Measurements from ENCODE around the gene CBFB.

GRCh38 chr16:67055712-67056487, 27.0 kb downstream of the CBFB start:
- no peak for TF ChIP-seq CTCF (IDR thresholded peaks at IDR 0.05; ENCODE audit: poor library complexity)
- TF ChIP-seq EZH2 (IDR thresholded peaks at IDR 0.05; ENCODE audit: borderline replicate concordance): no peak
- TF ChIP-seq EZH2phosphoT487 (IDR thresholded peaks at IDR 0.05; ENCODE audit: low read depth, severe bottlenecking, unreplicated experiment): no peak

All from hepatocyte (in vitro differentiated cells).